ENCODE measurements around the gene ZNF184. TPM values are rescaled to one million over a fixed set of nuclear protein-coding genes. Genes with fewer than 3 reads are reported as not detected.

Gene ZNF184
- total RNA-seq, 1 experiment from 2014 or later: 9.4 TPM

- POLR2A ChIA-PET: no interaction called here
- Histone ChIP-seq H3K9ac (ENCODE audit: low read length) (no peak overlapping the region), H3K4me1 (ENCODE audit: control insufficient read depth in 1 of 2, insufficient read depth in 2 of 2, low read length in 2 of 2) (no peaks in the 10 kb centered on the region), H3K9me3 (ENCODE audit: control insufficient read depth in 1 of 2, insufficient read depth in 1 of 2, low read depth in 1 of 2, low read length in 2 of 2) (peaks cover 0 to 3% of the 10 kb centered on the region in 2 experiments; a peak in 2 of 4 replicates), H3K79me2 (ENCODE audit: insufficient read depth, low read length) (no peaks in the 10 kb centered on the region), H3K4me3 (replicated peaks in 1 of 2; ENCODE audit: low read depth in 1 of 2, low read length in 2 of 2) (no peak overlapping the region), H2AFZ (ENCODE audit: low read depth, low read length, poor library complexity, severe bottlenecking) (no peak overlapping the region), H4K20me1 (ENCODE audit: insufficient read depth) (no peaks in the 10 kb centered on the region), H3K27me3 (ENCODE audit: insufficient read depth, low read length) (no peaks in the 10 kb centered on the region), H3K36me3 (ENCODE audit: control insufficient read depth in 1 of 2, insufficient read depth in 2 of 2, low read length in 2 of 2) (no peaks in the 10 kb centered on the region), H3K27ac (ENCODE audit: low read depth, low read length) (no peak overlapping the region), H3K4me2 (ENCODE audit: low read length) (no peak overlapping the region), H3K9me2 (ENCODE audit: insufficient read depth) (no peaks in the 10 kb centered on the region)
- ATAC-seq (no peak), DNase-seq (ENCODE audit: low read depth, low spot score) (no peak)
- intact Hi-C loops (cut with micrococcal nuclease): no loop called here
- no peak for TF ChIP-seq SP1 (IDR thresholded peaks at IDR 0.05; ENCODE audit: low read depth)
- no peak for TF ChIP-seq FOSL1 (IDR thresholded peaks at IDR 0.05; ENCODE audit: low read depth)
- no peak for TF ChIP-seq CBX3 (IDR thresholded peaks at IDR 0.05; ENCODE audit: low read depth)
- TF ChIP-seq RAD21 (IDR thresholded peaks at IDR 0.05; ENCODE audit: low read depth): no peak
- TF ChIP-seq EZH2 (IDR thresholded peaks at IDR 0.05): no peak
- TF ChIP-seq SRF (IDR thresholded peaks at IDR 0.05; ENCODE audit: low read depth): no peak
- TF ChIP-seq JUND (IDR thresholded peaks at IDR 0.05): no peak
- TF ChIP-seq EZH2phosphoT487 (IDR thresholded peaks at IDR 0.05; ENCODE audit: borderline replicate concordance): no peak
- no peak for TF ChIP-seq ZBTB33 (IDR thresholded peaks at IDR 0.05; ENCODE audit: extremely low read depth, insufficient replicate concordance, low read length)
- no peak for TF ChIP-seq ZNF274 (IDR thresholded peaks at IDR 0.05; ENCODE audit: low read depth, low read length)
- no peak for TF ChIP-seq ZFX (IDR thresholded peaks at IDR 0.05)
- no peak for TF ChIP-seq POLR2A (IDR thresholded peaks at IDR 0.05; ENCODE audit: borderline replicate concordance, extremely low read depth, insufficient read depth, insufficient read length)
- TF ChIP-seq, protein P1, sequence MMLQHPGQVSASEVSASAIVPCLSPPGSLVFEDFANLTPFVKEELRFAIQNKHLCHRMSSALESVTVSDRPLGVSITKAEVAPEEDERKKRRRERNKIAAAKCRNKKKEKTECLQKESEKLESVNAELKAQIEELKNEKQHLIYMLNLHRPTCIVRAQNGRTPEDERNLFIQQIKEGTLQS (IDR thresholded peaks at IDR 0.05): no peak
- TF ChIP-seq MAX (IDR thresholded peaks at IDR 0.05): no peak
- TF ChIP-seq CEBPB (IDR thresholded peaks at IDR 0.05; ENCODE audit: low read depth): no peak
- BruUV-seq (replicated peaks): no TSS peak
- RAD21 ChIA-PET (ENCODE audit: low non-redundant PET in 1 of 2, low total read pairs in 2 of 2, uncharacterized antibody in 2 of 2, unreplicated experiment in 2 of 2): no interaction called here
- CTCF ChIA-PET: no interaction called here
These were observed 33.5 kb downstream of the ZNF184 start for GRCh38 chr6:27439371-27439770.

All from HCT116 (cell line).